UCSD-AML1 (cell line): ENCODE results near the gene HOTAIR.

Source experiments
- DNase-seq: peaks from one replicate; lab custom pipeline; 2025; ENCODE audit not compliant: unreplicated experiment; lab: John Stamatoyannopoulos, UW

The HOTAIR gene

GRCh38 chr12:53988541-53989226, 13.9 kb upstream of the HOTAIR start:
- DNase-seq: peak; percentile 50

GRCh38 chr12:53987787-53988230, 13.1 kb upstream of the HOTAIR start:
- no peak for DNase-seq

- no peak for DNase-seq
Measured at GRCh38 chr12:53986686-53987483, 12.1 kb upstream of the HOTAIR start.

- no peak for DNase-seq
Measured at GRCh38 chr12:53985994-53986685, 11.4 kb upstream of the HOTAIR start.

- no peak for DNase-seq
Measured at GRCh38 chr12:53985692-53985993, 10.9 kb upstream of the HOTAIR start.

GRCh38 chr12:53984901-53985691, 10.3 kb upstream of the HOTAIR start, which contains the start of gene HOXC10:
TSS of gene HOXC10 (plus strand) at chr12:53985146. CDS start at chr12:53985260, 114 bp downstream.
- peak; percentile 84 for DNase-seq

GRCh38 chr12:53983950-53984572, 9.3 kb upstream of the HOTAIR start:
- no peak for DNase-seq

- DNase-seq: peak; percentile 42
Measured at GRCh38 chr12:53983568-53983949, 8.8 kb upstream of the HOTAIR start.

- DNase-seq: no peak
Measured at GRCh38 chr12:53982648-53983567, 8.2 kb upstream of the HOTAIR start.

- DNase-seq: no peak
Measured at GRCh38 chr12:53981634-53982565, 7.1 kb upstream of the HOTAIR start.

GRCh38 chr12:53980802-53981496, 6.2 kb upstream of the HOTAIR start:
- no peak for DNase-seq

- no peak for DNase-seq
Measured at GRCh38 chr12:53980104-53980801, 5.5 kb upstream of the HOTAIR start.

GRCh38 chr12:53978477-53979356, 4.0 kb upstream of the HOTAIR start:
- DNase-seq: no peak

GRCh38 chr12:53977596-53978445, 3.1 kb upstream of the HOTAIR start:
- DNase-seq: no peak

- DNase-seq: no peak
Measured at GRCh38 chr12:53976823-53977595, 2.3 kb upstream of the HOTAIR start.
